HL-60 (cell line): ENCODE results near the gene CLCNKB.

Experiments used
- DNase-seq, 2 experiments: peaks; one replicate each; pipeline ENCODE4 v3.0.0-alpha.2; 2010 to 2020; ENCODE audit warnings: low read depth in 1 of 2, low spot score in 1 of 2
- H3K27ac ChIP-seq: fragments of 250-450 bp; sonication (Bioruptor Pico); replicated peaks from 2 replicates; pipeline ENCODE4 v1.5.1; 2020; ENCODE audit warnings: mild to moderate bottlenecking, moderate library complexity
- H3K27me3 ChIP-seq: fragments of 250-450 bp; sonication (Bioruptor Pico); 2 replicates; pipeline ENCODE4 v1.5.1; 2021; ENCODE audit warnings: mild to moderate bottlenecking, moderate library complexity; ENCODE audit not compliant: insufficient read depth, poor library complexity, severe bottlenecking
- H3K4me3 ChIP-seq: replicated peaks from 2 replicates; pipeline ENCODE4 v1.5.1; 2011; ENCODE audit warnings: mild to moderate bottlenecking, control low read depth, low read length; ENCODE audit not compliant: insufficient read depth
- CTCF ChIP-seq: IDR thresholded peaks from one replicate; pipeline ENCODE4 v1.5.1; 2011; ENCODE audit warnings: low read length, control low read depth, inconsistent platforms; ENCODE audit not compliant: insufficient read depth
- GABPA ChIP-seq: IDR thresholded peaks from 2 replicates; pipeline ENCODE4 v1.6.1; 2012; ENCODE audit warnings: low read depth
- POLR2AphosphoS5 ChIP-seq: IDR thresholded peaks from 2 replicates; pipeline ENCODE4 v1.6.1; 2012; ENCODE audit warnings: low read depth
- SPI1 ChIP-seq: IDR thresholded peaks from 2 replicates; pipeline ENCODE4 v1.6.1; 2012; ENCODE audit warnings: low read depth, mild to moderate bottlenecking, borderline replicate concordance
- TF ChIP-seq, protein P1 (sequence below): IDR thresholded peaks from 2 replicates; pipeline ENCODE4 v1.6.1; 2012; ENCODE audit warnings: low read depth; ENCODE audit not compliant: insufficient replicate concordance

Gene CLCNKB

DNA sequence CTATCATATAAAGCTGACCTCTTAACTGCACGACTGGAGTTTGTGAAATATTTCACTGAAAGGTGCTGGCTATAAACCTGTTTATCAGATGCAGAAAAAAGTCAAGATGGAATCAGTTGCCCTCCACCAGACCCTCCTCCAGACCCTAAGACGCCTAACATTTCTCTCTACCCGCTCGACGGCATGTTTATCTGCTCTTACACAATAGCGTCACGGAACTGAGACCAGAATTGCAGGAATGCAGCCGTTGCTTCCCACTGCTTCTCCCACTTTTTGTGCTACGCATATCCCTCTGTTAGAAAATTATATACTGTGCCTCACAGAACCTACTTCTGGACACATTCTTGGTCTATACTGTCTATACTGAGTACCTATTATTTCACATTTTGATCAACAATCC, 58.0 kb downstream of the CLCNKB start:
- H3K4me3 ChIP-seq = no peak overlapping the region
- DNase-seq = no peak
- TF ChIP-seq SPI1 (no peak), GABPA (no peak), CTCF (no peak), POLR2AphosphoS5 (no peak)
- TF ChIP-seq, protein P1, sequence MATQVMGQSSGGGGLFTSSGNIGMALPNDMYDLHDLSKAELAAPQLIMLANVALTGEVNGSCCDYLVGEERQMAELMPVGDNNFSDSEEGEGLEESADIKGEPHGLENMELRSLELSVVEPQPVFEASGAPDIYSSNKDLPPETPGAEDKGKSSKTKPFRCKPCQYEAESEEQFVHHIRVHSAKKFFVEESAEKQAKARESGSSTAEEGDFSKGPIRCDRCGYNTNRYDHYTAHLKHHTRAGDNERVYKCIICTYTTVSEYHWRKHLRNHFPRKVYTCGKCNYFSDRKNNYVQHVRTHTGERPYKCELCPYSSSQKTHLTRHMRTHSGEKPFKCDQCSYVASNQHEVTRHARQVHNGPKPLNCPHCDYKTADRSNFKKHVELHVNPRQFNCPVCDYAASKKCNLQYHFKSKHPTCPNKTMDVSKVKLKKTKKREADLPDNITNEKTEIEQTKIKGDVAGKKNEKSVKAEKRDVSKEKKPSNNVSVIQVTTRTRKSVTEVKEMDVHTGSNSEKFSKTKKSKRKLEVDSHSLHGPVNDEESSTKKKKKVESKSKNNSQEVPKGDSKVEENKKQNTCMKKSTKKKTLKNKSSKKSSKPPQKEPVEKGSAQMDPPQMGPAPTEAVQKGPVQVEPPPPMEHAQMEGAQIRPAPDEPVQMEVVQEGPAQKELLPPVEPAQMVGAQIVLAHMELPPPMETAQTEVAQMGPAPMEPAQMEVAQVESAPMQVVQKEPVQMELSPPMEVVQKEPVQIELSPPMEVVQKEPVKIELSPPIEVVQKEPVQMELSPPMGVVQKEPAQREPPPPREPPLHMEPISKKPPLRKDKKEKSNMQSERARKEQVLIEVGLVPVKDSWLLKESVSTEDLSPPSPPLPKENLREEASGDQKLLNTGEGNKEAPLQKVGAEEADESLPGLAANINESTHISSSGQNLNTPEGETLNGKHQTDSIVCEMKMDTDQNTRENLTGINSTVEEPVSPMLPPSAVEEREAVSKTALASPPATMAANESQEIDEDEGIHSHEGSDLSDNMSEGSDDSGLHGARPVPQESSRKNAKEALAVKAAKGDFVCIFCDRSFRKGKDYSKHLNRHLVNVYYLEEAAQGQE = no peak
- H3K27me3 ChIP-seq = no peaks in the 10 kb centered on the region
- H3K27ac ChIP-seq = no peak overlapping the region
